ENCODE results near the gene SPPL2B.

SPPL2B gene

DNA sequence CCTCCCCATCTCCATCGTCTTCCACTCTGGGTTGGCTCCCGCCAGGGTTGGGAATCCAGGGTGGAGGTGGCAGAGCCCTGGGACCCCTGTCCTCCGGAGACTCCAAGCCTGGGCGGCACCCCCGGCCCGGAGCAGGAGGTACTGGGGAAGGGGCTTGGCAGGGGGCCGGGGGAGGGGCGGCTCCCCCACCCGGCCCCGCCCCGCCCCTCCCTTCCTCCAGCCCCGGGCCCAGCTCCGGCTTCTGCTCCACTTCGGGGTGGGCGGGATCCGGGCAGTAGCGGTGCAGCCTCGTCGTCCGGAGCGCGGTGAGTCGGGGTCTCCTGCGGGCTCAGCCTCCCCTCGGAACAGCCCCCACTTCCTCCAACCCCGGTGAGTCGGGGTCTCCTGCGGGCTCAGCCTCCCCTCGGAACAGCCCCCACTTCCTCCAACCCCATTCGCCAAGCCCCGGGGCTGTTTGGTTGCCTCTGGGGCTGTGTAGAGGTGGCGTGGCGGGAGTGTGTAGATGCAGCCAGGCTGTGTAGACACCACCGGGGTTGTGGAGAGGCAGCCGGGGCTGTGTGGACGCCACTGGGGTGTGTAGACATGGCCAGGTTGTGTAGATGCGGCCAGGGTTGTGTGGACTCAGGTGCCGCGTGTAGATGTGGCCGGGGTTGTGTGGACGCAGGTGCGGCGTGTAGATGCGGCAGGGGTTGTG, 31.7 kb downstream of the SPPL2B start, which contains the start of gene TMPRSS9:
TMPRSS9 (plus strand) TSS at position 274 of the 694 bp plus-strand sequence. CDS start 29,521 bp downstream, outside the sequence.
- Histone ChIP-seq H3K9ac (ENCODE audit: low read depth, low read length, poor library complexity, severe bottlenecking) (no peak within 1 kb of the TSS), H3K4me3 (ENCODE audit: low read length, poor library complexity, severe bottlenecking) (no peak within 1 kb of the TSS), H3K4me2 (ENCODE audit: low read depth, low read length, poor library complexity, severe bottlenecking) (no peak within 1 kb of the TSS), H2AFZ (ENCODE audit: low read length) (no peak within 1 kb of the TSS), H4K20me1 (ENCODE audit: insufficient read depth, low read length, poor library complexity, severe bottlenecking) (no peaks in the 10 kb centered on the region), H3K9me2 (replicated peaks; ENCODE audit: low read depth, low read length) (no peaks in the 10 kb centered on the region), H3K27me3 (ENCODE audit: insufficient read depth, low read length, poor library complexity, severe bottlenecking) (no peaks in the 10 kb centered on the region), H3F3A (ENCODE audit: low read depth) (no peaks in the 10 kb centered on the region), H3K36me3 (ENCODE audit: insufficient read depth, low read length) (no peaks in the 10 kb centered on the region), H3K4me1 (ENCODE audit: insufficient read depth, low read length, poor library complexity, severe bottlenecking) (peaks cover 4% of the 10 kb centered on the region), H3K79me2 (ENCODE audit: insufficient read depth, low read length) (no peaks in the 10 kb centered on the region), H3K9me3 (ENCODE audit: insufficient read depth, low read depth, low read length) (no peaks in the 10 kb centered on the region)
- no peak for TF ChIP-seq EZH2phosphoT487 (IDR thresholded peaks at IDR 0.05; ENCODE audit: borderline replicate concordance)
- TF ChIP-seq, protein P1, sequence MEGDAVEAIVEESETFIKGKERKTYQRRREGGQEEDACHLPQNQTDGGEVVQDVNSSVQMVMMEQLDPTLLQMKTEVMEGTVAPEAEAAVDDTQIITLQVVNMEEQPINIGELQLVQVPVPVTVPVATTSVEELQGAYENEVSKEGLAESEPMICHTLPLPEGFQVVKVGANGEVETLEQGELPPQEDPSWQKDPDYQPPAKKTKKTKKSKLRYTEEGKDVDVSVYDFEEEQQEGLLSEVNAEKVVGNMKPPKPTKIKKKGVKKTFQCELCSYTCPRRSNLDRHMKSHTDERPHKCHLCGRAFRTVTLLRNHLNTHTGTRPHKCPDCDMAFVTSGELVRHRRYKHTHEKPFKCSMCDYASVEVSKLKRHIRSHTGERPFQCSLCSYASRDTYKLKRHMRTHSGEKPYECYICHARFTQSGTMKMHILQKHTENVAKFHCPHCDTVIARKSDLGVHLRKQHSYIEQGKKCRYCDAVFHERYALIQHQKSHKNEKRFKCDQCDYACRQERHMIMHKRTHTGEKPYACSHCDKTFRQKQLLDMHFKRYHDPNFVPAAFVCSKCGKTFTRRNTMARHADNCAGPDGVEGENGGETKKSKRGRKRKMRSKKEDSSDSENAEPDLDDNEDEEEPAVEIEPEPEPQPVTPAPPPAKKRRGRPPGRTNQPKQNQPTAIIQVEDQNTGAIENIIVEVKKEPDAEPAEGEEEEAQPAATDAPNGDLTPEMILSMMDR (conservative IDR thresholded peaks at IDR 0.05; ENCODE audit: low read length) = no peak

DNA sequence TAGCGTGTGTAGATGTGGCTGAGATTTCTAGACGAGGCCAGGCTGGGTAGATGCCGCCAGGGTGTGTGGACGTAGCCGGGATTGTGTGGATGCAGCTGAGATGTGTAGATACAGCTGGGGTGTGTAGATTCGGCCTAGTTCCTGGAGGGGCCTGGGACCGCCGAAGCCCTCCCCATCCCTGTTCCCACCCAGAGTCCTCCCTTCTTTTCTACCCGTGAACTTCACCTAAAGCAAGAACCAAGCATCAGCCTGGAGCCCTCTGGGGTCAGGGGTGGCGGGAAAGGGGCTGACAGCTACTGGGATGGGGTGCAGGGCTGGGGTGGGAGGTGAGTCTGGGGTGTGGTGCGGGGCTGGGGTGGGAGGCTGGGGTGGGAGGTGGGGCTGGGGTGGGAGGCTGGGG, 32.3 kb downstream of the SPPL2B start:
- H3K4me1 ChIP-seq (ENCODE audit: insufficient read depth, low read length, poor library complexity, severe bottlenecking) = peaks cover 9% of the 10 kb centered on the region
- H3F3A ChIP-seq (ENCODE audit: low read depth) = no peaks in the 10 kb centered on the region
- H4K20me1 ChIP-seq (ENCODE audit: insufficient read depth, low read length, poor library complexity, severe bottlenecking) = no peaks in the 10 kb centered on the region
- no peaks in the 10 kb centered on the region for H3K27me3 ChIP-seq (ENCODE audit: insufficient read depth, low read length, poor library complexity, severe bottlenecking)
- TF ChIP-seq EZH2phosphoT487 (IDR thresholded peaks at IDR 0.05; ENCODE audit: borderline replicate concordance) = no peak
- TF ChIP-seq, protein P1 (conservative IDR thresholded peaks at IDR 0.05; ENCODE audit: low read length) = no peak
- no peak overlapping the region for H2AFZ ChIP-seq (ENCODE audit: low read length)
- no peaks in the 10 kb centered on the region for H3K79me2 ChIP-seq (ENCODE audit: insufficient read depth, low read length)
- H3K4me3 ChIP-seq (ENCODE audit: low read length, poor library complexity, severe bottlenecking) = no peak overlapping the region
- H3K9ac ChIP-seq (ENCODE audit: low read depth, low read length, poor library complexity, severe bottlenecking) = no peak overlapping the region
- no peaks in the 10 kb centered on the region for H3K36me3 ChIP-seq (ENCODE audit: insufficient read depth, low read length)
- no peaks in the 10 kb centered on the region for H3K9me3 ChIP-seq (ENCODE audit: insufficient read depth, low read depth, low read length)
- H3K4me2 ChIP-seq (ENCODE audit: low read depth, low read length, poor library complexity, severe bottlenecking) = no peak overlapping the region
- no peaks in the 10 kb centered on the region for H3K9me2 ChIP-seq (replicated peaks; ENCODE audit: low read depth, low read length)

DNA sequence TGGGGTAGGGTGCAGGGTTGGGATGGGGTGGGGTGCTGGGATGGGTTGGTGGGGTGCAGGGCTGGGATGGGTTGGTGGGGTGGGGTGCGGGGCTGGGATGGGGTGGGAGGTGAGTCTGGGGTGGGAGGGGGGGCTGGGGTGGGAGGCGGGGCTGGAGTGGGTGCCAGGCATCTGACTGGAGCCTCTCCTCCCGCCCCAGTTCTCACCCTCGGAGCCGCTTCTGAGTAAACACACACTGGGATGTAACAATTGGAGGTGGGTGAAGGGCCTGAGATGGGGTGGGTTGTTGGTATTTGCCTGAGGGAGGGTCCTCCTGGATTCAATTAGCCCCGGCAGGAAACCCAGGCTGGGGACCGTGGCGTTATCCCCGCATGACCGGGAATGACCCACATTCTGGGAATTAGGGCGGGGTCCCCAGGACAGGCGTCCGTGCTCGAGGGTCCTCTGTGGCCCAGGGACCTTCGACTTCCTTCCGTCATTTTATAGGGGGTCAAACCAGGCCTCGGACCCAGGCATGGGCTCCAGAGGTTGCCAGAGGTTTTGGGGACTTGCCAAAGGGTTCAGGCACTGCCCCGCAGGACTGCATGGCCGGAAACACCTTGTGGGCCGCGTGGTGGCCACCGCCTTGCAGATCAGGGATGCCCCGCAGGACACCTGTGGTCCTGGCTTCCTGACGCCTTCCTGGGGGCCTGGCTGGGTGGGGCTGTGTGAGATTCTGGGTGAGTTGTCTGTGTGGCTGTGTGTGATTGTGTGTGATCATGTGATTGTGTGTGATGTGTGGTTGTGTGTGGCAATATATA, 33.0 kb downstream of the SPPL2B start:
- Histone ChIP-seq H3K79me2 (ENCODE audit: insufficient read depth, low read length) (no peaks in the 10 kb centered on the region), H3K9me3 (ENCODE audit: insufficient read depth, low read depth, low read length) (no peaks in the 10 kb centered on the region), H3K36me3 (ENCODE audit: insufficient read depth, low read length) (no peaks in the 10 kb centered on the region), H3F3A (ENCODE audit: low read depth) (no peaks in the 10 kb centered on the region), H3K4me3 (ENCODE audit: low read length, poor library complexity, severe bottlenecking) (no peak overlapping the region), H3K4me2 (ENCODE audit: low read depth, low read length, poor library complexity, severe bottlenecking) (no peak overlapping the region), H3K9me2 (replicated peaks; ENCODE audit: low read depth, low read length) (no peaks in the 10 kb centered on the region), H2AFZ (ENCODE audit: low read length) (no peak overlapping the region), H3K27me3 (ENCODE audit: insufficient read depth, low read length, poor library complexity, severe bottlenecking) (no peaks in the 10 kb centered on the region), H4K20me1 (ENCODE audit: insufficient read depth, low read length, poor library complexity, severe bottlenecking) (no peaks in the 10 kb centered on the region), H3K9ac (ENCODE audit: low read depth, low read length, poor library complexity, severe bottlenecking) (no peak overlapping the region), H3K4me1 (ENCODE audit: insufficient read depth, low read length, poor library complexity, severe bottlenecking) (peaks cover 9% of the 10 kb centered on the region)
- TF ChIP-seq EZH2phosphoT487 (IDR thresholded peaks at IDR 0.05; ENCODE audit: borderline replicate concordance) = no peak
- TF ChIP-seq, protein P1 (conservative IDR thresholded peaks at IDR 0.05; ENCODE audit: low read length) = no peak
